A673 (cell line): ENCODE results near the gene CAVIN2.

ENCODE experiments used
- CTCF ChIP-seq: fragments of 300-800, 200-600 bp; sonication (generic); conservative IDR thresholded peaks from 2 replicates; pipeline ENCODE4 v1.5.1; 2017; ENCODE audit warnings: low read depth, mild to moderate bottlenecking, antibody characterized with exemption, low read length, moderate library complexity, mixed read lengths
- EZH2 ChIP-seq: fragments of 200-600 bp; sonication (generic); IDR thresholded peaks from 2 replicates; pipeline ENCODE4 v1.6.1; 2017; ENCODE audit warnings: borderline replicate concordance, low read depth, mild to moderate bottlenecking, mixed read lengths, antibody characterized with exemption, low read length; ENCODE audit not compliant: poor library complexity, severe bottlenecking

- TF ChIP-seq CTCF: no peak
- TF ChIP-seq EZH2: no peak
These were observed 45.5 kb upstream of the CAVIN2 start for GRCh38 chr2:191892391-191892790.
